Fibroblast of villous mesenchyme (primary cell): ENCODE measurements around the gene ADCY6. TPM values are rescaled to one million over a fixed set of nuclear protein-coding genes. Genes with fewer than 3 reads are reported as not detected.
A peak's percentile ranks its signal among the peaks of the same experiment; 100 is the strongest.
"Not testable (repeated sequence)": the region's sequence is repeated elsewhere in the genome, so short reads cannot be mapped to it uniquely, and the experiment has no call there.

Experiments
- DNase-seq: peaks from one replicate; pipeline ENCODE4 v3.0.0-alpha.2; 2010; ENCODE audit warnings: low read depth
- H3K4me3 ChIP-seq: 2 replicates; pipeline ENCODE4 v1.5.1; 2011; ENCODE audit warnings: low read depth, mild to moderate bottlenecking, low read length
- small RNA-seq: library from RNA; depleted of rRNA; stranded (forward); fragments of <200 nt; gene quantifications from one replicate; pipeline ENCODE3, GENCODE V24; 2012
- total RNA-seq: library from RNA; depleted of rRNA; stranded (reverse); fragments of >200 nt; gene quantifications from 2 replicates; pipeline ENCODE4 v1.2.3, GENCODE V29; 2012
- TF ChIP-seq, protein P1 (sequence below): IDR thresholded peaks from 2 replicates; pipeline ENCODE4 v1.5.1; 2012; ENCODE audit warnings: low read depth, mild to moderate bottlenecking, low read length; ENCODE audit not compliant: insufficient read depth

Gene ADCY6
- total RNA-seq, 1 donor: 47.1 TPM

DNA sequence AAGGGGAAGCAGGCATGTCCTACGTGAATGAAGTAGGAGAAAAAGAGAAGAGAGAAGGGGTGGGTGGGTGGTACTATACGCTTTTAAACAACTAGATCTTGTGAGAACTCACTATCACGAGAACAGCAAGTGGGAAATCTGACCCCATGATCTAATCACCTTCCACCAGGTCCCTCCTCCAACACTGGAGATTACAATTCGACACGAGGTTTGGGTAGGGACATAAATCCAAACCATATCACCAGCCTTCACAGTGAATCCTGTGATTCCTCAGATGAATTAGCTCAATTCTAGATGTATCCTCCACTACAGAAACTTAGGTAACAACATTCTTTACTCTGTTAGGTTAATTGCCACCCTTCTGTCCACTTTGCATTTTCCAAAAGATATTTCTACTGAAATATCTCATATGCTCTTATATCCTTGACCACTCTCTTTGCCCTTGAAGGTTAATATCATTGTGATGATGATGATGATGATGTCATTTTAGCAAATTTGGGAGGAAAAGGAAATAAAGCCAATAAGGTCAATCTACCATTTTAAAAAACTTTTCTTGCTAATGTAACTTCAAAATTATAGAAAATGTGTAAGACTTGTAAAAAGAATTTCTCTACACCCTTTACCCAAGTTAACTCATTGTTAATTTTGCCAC, 49.1 kb downstream of the ADCY6 start:
- TF ChIP-seq, protein P1, sequence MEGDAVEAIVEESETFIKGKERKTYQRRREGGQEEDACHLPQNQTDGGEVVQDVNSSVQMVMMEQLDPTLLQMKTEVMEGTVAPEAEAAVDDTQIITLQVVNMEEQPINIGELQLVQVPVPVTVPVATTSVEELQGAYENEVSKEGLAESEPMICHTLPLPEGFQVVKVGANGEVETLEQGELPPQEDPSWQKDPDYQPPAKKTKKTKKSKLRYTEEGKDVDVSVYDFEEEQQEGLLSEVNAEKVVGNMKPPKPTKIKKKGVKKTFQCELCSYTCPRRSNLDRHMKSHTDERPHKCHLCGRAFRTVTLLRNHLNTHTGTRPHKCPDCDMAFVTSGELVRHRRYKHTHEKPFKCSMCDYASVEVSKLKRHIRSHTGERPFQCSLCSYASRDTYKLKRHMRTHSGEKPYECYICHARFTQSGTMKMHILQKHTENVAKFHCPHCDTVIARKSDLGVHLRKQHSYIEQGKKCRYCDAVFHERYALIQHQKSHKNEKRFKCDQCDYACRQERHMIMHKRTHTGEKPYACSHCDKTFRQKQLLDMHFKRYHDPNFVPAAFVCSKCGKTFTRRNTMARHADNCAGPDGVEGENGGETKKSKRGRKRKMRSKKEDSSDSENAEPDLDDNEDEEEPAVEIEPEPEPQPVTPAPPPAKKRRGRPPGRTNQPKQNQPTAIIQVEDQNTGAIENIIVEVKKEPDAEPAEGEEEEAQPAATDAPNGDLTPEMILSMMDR: no peak
- DNase-seq: no peak

DNA sequence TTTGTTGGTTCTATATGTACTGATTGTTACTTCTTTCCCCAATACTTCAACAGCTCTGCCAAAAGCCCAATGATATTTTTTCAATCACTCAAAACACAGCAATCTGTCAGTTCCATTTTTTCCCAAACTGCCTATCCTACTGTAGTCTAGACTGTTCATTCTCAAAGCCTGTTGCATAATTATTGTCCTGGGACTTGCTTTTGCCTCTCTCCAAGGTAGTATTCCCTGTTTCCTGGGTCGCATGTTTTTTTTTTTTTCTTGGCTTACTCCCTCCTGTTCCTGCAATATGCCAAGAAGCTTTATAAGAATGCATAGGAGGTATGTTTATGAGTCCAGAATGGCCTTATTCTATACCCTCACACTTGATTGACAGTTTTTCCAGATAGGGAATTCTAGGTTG, 52.4 kb downstream of the ADCY6 start:
- no peak for DNase-seq
- H3K4me3 ChIP-seq: no peak overlapping the region
- TF ChIP-seq, protein P1: no peak

More for the DNA sequence above, 49.1 kb downstream of the ADCY6 start:
- no peak overlapping the region for H3K4me3 ChIP-seq

DNA sequence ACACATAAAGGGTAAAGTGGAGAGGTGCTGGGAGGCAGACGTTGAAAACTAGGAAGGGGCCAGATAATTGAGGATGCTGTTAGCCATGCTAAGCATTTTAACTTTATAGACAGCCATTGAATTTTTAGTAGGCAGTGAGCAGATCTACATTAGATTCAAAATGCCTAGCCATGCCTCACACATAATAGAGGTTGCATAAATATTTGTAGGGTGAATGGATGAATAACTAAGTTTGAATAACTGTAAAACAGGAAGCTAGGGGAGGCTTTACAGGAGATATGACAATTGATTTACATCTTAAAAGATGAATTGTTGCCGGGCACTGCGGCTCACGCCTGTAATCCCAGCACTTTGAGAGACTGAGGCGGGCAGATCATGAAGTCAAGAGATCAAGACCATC, 60.1 kb downstream of the ADCY6 start:
- DNase-seq: no peak
- no peak overlapping the region for H3K4me3 ChIP-seq
- TF ChIP-seq, protein P1: no peak

DNA sequence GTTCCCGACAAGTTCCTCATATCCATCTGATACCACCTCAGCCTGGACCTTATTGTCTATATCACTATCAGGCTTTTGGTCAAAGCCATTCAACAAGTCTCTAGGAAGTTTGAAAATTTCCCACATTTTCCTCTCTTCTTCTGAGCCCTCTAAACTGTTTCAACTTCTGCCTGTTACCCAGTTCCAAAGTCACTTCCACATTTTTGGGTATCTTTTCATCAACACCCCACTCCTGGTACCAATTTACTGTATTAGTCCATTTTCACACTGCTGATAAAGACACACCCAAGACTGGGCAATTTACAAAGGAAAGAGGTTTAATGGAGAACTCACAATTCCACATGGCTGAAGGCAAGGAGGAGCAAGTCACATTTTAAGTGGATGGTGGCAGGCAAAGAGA, 68.2 kb downstream of the ADCY6 start:
- not testable (repeated sequence) for H3K4me3 ChIP-seq, DNase-seq

DNA sequence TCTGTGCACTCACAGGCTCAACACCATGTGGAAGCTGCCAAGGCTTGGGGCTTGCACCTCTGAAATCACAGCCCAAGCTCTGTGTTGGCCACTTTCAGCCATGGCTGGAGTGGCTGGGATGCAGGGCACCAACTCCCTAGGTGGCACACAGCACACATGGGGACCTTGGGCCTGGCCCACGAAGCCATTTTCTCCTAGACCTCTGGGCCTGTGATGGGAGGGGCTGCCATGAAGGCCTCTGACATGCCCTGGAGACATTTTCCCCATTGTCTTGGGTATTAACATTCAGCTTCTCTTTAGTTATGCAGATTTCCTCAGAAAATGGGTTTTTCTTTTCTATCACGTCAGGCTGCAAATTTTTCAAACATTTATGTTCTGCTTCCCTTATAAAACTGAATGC, 68.7 kb downstream of the ADCY6 start:
- DNase-seq, H3K4me3 ChIP-seq: not testable (repeated sequence)

DNA sequence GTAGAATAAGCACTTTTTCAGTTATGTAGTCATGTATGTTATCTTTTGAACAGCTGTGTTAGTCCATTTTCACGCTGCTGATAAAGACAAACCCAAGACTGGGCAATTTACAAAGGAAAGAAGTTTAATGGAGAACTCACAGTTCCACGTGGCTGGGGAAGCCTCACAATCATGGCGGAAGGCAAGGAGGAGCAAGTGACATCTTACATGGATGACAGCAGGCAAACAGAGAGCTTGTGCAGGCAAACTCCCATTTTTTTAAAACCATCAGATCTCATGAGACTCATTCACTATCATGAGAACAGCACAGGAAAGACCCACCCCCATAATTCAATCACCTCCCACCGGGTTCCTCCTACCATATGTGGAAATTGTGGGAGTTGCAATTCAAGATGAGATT, 69.9 kb downstream of the ADCY6 start:
- DNase-seq, H3K4me3 ChIP-seq: not testable (repeated sequence)

DNA sequence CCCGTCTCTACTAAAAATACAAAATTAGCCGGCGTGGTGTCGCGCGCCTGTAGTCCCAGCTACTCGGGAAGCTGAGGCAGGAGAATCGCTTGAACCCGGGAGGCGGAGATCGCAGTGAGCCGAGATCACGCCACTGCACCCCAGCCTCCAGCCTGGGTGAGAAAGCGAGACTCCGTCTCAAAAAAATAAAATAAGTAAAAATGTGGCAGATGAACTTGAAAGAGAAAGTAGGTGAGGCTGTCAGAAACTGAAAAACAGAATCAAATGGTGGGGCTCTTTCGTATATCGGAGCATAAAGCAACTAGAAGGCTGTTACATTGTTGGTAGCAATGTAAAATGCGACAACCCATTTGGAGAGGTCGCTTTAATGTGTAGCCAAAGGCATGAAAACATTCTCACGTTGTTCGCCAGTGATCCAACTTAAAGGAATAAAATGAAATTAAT, 71.6 kb downstream of the ADCY6 start:
- TF ChIP-seq, protein P1: no peak
- H3K4me3 ChIP-seq: peak overlapping the region; percentile 77
- peak; percentile 16 for DNase-seq

DNA sequence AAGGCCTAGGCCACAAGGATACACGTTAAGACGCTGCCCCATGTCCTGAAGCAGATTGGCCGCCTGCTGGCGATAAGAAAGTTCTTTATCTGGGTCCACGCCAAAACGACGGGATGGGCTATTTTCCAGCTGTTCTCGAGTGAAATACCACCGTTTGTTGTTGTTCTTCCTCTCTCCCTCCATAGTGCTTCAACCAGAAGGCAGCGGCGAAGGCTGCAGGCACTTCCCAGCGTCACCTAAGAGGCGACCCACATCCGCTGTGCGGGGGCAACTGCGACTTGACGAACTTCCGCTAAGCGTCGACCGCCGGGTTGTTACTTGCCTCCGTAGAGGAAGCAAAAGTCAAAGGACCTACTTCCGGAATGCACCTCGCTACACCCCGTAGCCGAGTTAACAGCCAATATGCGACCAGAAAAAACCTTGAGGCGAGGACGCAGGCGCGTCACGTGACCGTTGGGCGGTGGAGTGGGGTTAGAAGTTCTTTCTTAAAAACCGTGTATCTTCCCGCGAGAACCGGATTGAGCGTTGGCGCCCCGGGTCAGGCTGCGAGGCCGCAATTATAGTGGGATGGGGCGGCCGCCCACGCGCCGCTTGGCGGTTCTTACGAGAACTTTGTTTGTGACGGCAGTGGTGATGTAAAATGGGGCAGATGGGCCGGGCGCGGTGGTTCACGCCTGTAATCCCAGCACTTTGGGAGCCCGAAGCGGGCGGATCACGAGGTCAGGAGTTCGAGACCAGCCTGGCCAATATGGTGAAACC, 72.2 kb downstream of the ADCY6 start, which contains the start of gene CCNT1:
Gene CCNT1, minus strand, starts transcription at position 215 of the 759 bp plus-strand sequence. Its CDS starts 32 bp downstream, at position 183.
- peak within 1 kb of the TSS; percentile 77 for H3K4me3 ChIP-seq
- TF ChIP-seq, protein P1: peak; percentile 28
- peak; percentile 100 for DNase-seq

Small RNA genes within 50 kb of the gene (small RNA-seq; reads per million reads assigned to genes)
- gene MIR4701 (not detected), gene RF00019 (not detected)

Other genes with a start within 250 kb of the ADCY6 start
- not detected in 2 replicates for gene LALBA, start 219.0 kb downstream of the ADCY6 start, total RNA-seq
- 55.4 and 60.5 TPM in 2 replicates for gene KANSL2, start 106.9 kb downstream of the ADCY6 start, total RNA-seq
- 21.9 and 46.6 TPM in 2 replicates for gene CCNT1, start 72.4 kb downstream of the ADCY6 start, total RNA-seq
- 29.8 and 30.3 TPM in 2 replicates for gene CACNB3, start 29.4 kb upstream of the ADCY6 start, total RNA-seq
- 51.9 and 64.3 TPM in 2 replicates for gene DDX23, start 63.1 kb upstream of the ADCY6 start, total RNA-seq
- gene RND1, start 76.8 kb upstream of the ADCY6 start, total RNA-seq: under 0.01 TPM in 1 of 2 replicates, not detected in the other
- gene FKBP11, start 136.4 kb upstream of the ADCY6 start, total RNA-seq: 21.9 and 25.5 TPM in 2 replicates
- 49.3 and 68.2 TPM in 2 replicates for gene ARF3, start 168.4 kb upstream of the ADCY6 start, total RNA-seq
- not detected in 2 replicates for gene WNT10B, start 182.6 kb upstream of the ADCY6 start, total RNA-seq
- gene WNT1, start 189.2 kb upstream of the ADCY6 start, total RNA-seq: not detected in 2 replicates
- under 0.01 and 0.32 TPM in 2 replicates for gene DDN, start 210.3 kb upstream of the ADCY6 start, total RNA-seq
- gene PRKAG1, start 229.7 kb upstream of the ADCY6 start, total RNA-seq: 61.2 and 62.2 TPM in 2 replicates